ENCODE data around the gene OR10C1.
"Not testable (repeated sequence)": the region's sequence is repeated elsewhere in the genome, so short reads cannot be mapped to it uniquely, and the experiment has no call there.

The OR10C1 gene
- total RNA-seq = 0 reads per million in 2 donors

GRCh38 chr6:29439006-29439405 lies at the start of gene OR10C1:
TSS of gene OR10C1 (plus strand) at chr6:29439306. CDS start at chr6:29440016, 710 bp downstream.
- no peak for DNase-seq

- no peak for DNase-seq
Measured at GRCh38 chr6:29395331-29395730, 43.8 kb upstream of the OR10C1 start, which contains the start of gene OR12D2. TSS of gene OR12D2 (plus strand) at chr6:29395631. CDS start at chr6:29396700, 1,069 bp downstream.

GRCh38 chr6:29399525-29399924 lies 39.6 kb upstream of the OR10C1 start:
- DNase-seq = no peak

GRCh38 chr6:29403801-29404200 lies 35.3 kb upstream of the OR10C1 start:
- no peak for DNase-seq

- no peak for DNase-seq
Measured at GRCh38 chr6:29414588-29414987, 24.5 kb upstream of the OR10C1 start, which contains the start of gene OR12D1. TSS of gene OR12D1 (plus strand) at chr6:29414928.

- no peak for DNase-seq
Measured at GRCh38 chr6:29419516-29419915, 19.6 kb upstream of the OR10C1 start.

GRCh38 chr6:29424168-29424567 lies 14.9 kb upstream of the OR10C1 start:
- DNase-seq = no peak

- no peak for DNase-seq
Measured at GRCh38 chr6:29424575-29424974, 14.5 kb upstream of the OR10C1 start.

- no peak for DNase-seq
Measured at GRCh38 chr6:29425075-29425474, 14.0 kb upstream of the OR10C1 start.

GRCh38 chr6:29426654-29427053 lies 12.5 kb upstream of the OR10C1 start:
- DNase-seq = no peak

- not testable (repeated sequence) for DNase-seq
Measured at GRCh38 chr6:29436730-29437129, 2.4 kb upstream of the OR10C1 start.

- DNase-seq = no peak
Measured at GRCh38 chr6:29442719-29443118, 3.6 kb downstream of the OR10C1 start.

- DNase-seq = not testable (repeated sequence)
Measured at GRCh38 chr6:29444031-29444430, 4.9 kb downstream of the OR10C1 start.

GRCh38 chr6:29447670-29448069 lies 8.6 kb downstream of the OR10C1 start:
- DNase-seq = no peak

GRCh38 chr6:29451471-29452193 lies 12.5 kb downstream of the OR10C1 start:
- DNase-seq = no peak

- no peak for DNase-seq
Measured at GRCh38 chr6:29456971-29457370, 17.9 kb downstream of the OR10C1 start, which contains the start of the genes OR11A1 and OR2H1. TSS of gene OR11A1 (minus strand) at chr6:29457071. CDS start at chr6:29427641, 29,430 bp downstream. TSS of gene OR2H1 (plus strand) at chr6:29457155. CDS start at chr6:29461770, 4,615 bp downstream.

GRCh38 chr6:29461021-29461814 lies 22.1 kb downstream of the OR10C1 start:
- no peak for DNase-seq

GRCh38 chr6:29462022-29462421 lies 22.9 kb downstream of the OR10C1 start:
- no peak for DNase-seq

GRCh38 chr6:29465279-29465678 lies 26.2 kb downstream of the OR10C1 start:
- no peak for DNase-seq

- DNase-seq = no peak
Measured at GRCh38 chr6:29465801-29466200, 26.7 kb downstream of the OR10C1 start.

GRCh38 chr6:29466241-29466640 lies 27.1 kb downstream of the OR10C1 start:
- no peak for DNase-seq

GRCh38 chr6:29474996-29475395 lies 35.9 kb downstream of the OR10C1 start:
- no peak for DNase-seq

GRCh38 chr6:29477923-29478450 lies 38.9 kb downstream of the OR10C1 start:
- DNase-seq = no peak
